Measurements from ENCODE around the gene UBE3B.

DNA sequence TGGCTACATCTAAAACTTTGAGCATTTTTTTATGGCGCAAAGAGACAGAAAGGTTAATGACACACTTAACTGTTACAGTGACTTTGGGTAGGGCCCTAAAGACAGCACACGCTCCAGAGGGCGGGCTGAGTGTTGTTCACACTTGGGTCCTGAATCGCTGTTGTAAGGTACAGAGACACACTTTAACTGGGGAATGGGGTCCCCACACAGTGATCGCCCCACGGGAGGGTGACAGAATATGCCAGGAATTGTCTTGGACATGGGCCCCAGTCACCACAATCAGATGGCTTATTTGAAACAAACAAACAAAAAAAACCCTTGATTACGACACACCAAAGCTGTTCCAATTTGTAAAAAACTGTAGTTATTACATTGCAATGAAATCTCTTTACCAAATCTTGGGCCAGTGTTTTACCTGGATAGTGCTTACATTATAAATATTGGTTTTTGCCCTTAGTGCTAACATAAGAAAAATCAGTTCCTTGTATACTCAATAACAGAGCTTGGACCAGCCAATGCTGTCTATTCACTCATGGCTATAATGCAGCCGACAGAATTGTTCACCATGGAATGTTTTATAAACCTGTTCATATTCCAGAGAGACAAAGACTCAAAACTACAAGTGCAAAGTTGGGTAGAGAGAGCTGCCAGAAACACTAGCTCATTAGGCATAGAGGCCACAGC lies 28.6 kb upstream of the UBE3B start:
- TF ChIP-seq, protein P1, sequence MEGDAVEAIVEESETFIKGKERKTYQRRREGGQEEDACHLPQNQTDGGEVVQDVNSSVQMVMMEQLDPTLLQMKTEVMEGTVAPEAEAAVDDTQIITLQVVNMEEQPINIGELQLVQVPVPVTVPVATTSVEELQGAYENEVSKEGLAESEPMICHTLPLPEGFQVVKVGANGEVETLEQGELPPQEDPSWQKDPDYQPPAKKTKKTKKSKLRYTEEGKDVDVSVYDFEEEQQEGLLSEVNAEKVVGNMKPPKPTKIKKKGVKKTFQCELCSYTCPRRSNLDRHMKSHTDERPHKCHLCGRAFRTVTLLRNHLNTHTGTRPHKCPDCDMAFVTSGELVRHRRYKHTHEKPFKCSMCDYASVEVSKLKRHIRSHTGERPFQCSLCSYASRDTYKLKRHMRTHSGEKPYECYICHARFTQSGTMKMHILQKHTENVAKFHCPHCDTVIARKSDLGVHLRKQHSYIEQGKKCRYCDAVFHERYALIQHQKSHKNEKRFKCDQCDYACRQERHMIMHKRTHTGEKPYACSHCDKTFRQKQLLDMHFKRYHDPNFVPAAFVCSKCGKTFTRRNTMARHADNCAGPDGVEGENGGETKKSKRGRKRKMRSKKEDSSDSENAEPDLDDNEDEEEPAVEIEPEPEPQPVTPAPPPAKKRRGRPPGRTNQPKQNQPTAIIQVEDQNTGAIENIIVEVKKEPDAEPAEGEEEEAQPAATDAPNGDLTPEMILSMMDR (conservative IDR thresholded peaks at IDR 0.05 in 1 of 2, IDR thresholded peaks at IDR 0.05 in 1 of 2; ENCODE audit: low read depth in 1 of 2, low read length in 2 of 2): no peak
- TF ChIP-seq EZH2 (IDR thresholded peaks at IDR 0.05; ENCODE audit: low read length, missing control alignments): no peak

All from fibroblast of lung (primary cell).